GM23338 (cell line): ENCODE data around the gene DNASE1. TPM values are rescaled to one million over a fixed set of nuclear protein-coding genes. Genes with fewer than 3 reads are reported as not detected.

Experiments used
- ATAC-seq: fragments of 200-7000 bp; cut with Tn5 transposase; 3 replicates; pipeline ENCODE4 v1.9.1; 2020
- DNase-seq: peaks from one replicate; pipeline ENCODE4 v3.0.0-alpha.2; 2015; ENCODE audit warnings: low spot score
- H2AFZ ChIP-seq: fragments of 200-600 bp; sonication (generic); 2 replicates; pipeline ENCODE4 v1.8.0; 2016; ENCODE audit warnings: antibody characterized with exemption, mild to moderate bottlenecking, moderate library complexity
- H3F3A ChIP-seq: fragments of 200-600 bp; sonication (generic); replicated peaks from 2 replicates; pipeline ENCODE4 v1.8.0; 2017; ENCODE audit warnings: antibody characterized with exemption, mixed run types, low read depth
- H3K27ac ChIP-seq: fragments of 200-600 bp; sonication (generic); 2 replicates; pipeline ENCODE4 v1.6.1; 2016; ENCODE audit warnings: low read depth
- H3K27me3 ChIP-seq: fragments of 200-600 bp; sonication (generic); 2 replicates; pipeline ENCODE4 v1.8.0; 2016; ENCODE audit warnings: mild to moderate bottlenecking, mixed run types, moderate library complexity; ENCODE audit not compliant: insufficient read depth
- H3K36me3 ChIP-seq: fragments of 200-600 bp; sonication (generic); 2 replicates; pipeline ENCODE4 v1.8.0; 2016; ENCODE audit warnings: mild to moderate bottlenecking; ENCODE audit not compliant: insufficient read depth
- H3K4me1 ChIP-seq: fragments of 200-600 bp; sonication (generic); 2 replicates; pipeline ENCODE4 v1.8.0; 2016; ENCODE audit warnings: mild to moderate bottlenecking, moderate library complexity; ENCODE audit not compliant: insufficient read depth
- H3K4me2 ChIP-seq: fragments of 200-600 bp; sonication (generic); 2 replicates; pipeline ENCODE4 v1.7.1; 2017; ENCODE audit warnings: mixed run types
- H3K4me3 ChIP-seq: fragments of 200-600 bp; sonication (generic); 2 replicates; pipeline ENCODE4 v1.6.1; 2016; ENCODE audit warnings: mixed run types
- H3K79me2 ChIP-seq: fragments of 200-600 bp; sonication (generic); replicated peaks from 2 replicates; pipeline ENCODE4 v1.8.0; 2017; ENCODE audit warnings: mild to moderate bottlenecking; ENCODE audit not compliant: insufficient read depth
- H3K9me2 ChIP-seq: fragments of 200-600 bp; sonication (generic); 2 replicates; pipeline ENCODE4 v1.8.0; 2017; ENCODE audit not compliant: insufficient read depth
- H4K20me1 ChIP-seq: fragments of 200-600 bp; sonication (generic); replicated peaks from 2 replicates; pipeline ENCODE4 v1.8.0; 2017; ENCODE audit warnings: mild to moderate bottlenecking; ENCODE audit not compliant: insufficient read depth
- H3K27ac Mint-ChIP-seq: 2 replicates; pipeline ENCODE4 v1.8.0; 2020; ENCODE audit warnings: inconsistent platforms, mild to moderate bottlenecking, moderate library complexity, mixed read lengths
- H3K27me3 Mint-ChIP-seq: 3 replicates; pipeline ENCODE4 v1.8.0; 2022; ENCODE audit warnings: low read depth, mild to moderate bottlenecking, moderate library complexity, mixed read lengths, inconsistent platforms; ENCODE audit not compliant: insufficient read depth, poor library complexity
- H3K36me3 Mint-ChIP-seq: 3 replicates; pipeline ENCODE4 v1.8.0; 2021; ENCODE audit warnings: low read depth, mild to moderate bottlenecking, inconsistent platforms, moderate library complexity, mixed read lengths
- H3K4me1 Mint-ChIP-seq: 3 replicates; pipeline ENCODE4 v1.8.0; 2020; ENCODE audit warnings: mild to moderate bottlenecking, inconsistent platforms, mixed read lengths
- H3K4me3 Mint-ChIP-seq: 3 replicates; pipeline ENCODE4 v1.8.0; 2021; ENCODE audit warnings: moderate library complexity, mild to moderate bottlenecking, inconsistent platforms, mixed read lengths
- H3K9me3 Mint-ChIP-seq: 3 replicates; pipeline ENCODE4 v1.8.0; 2020; ENCODE audit warnings: moderate library complexity, mild to moderate bottlenecking, inconsistent platforms, mixed read lengths
- CREB1 ChIP-seq: fragments of 250-450 bp; sonication (Bioruptor Pico); IDR thresholded peaks from 2 replicates; pipeline ENCODE4 v1.5.0; 2020; ENCODE audit warnings: low read depth, mild to moderate bottlenecking, moderate library complexity
- EZH2 ChIP-seq: fragments of 200-600 bp; sonication (generic); IDR thresholded peaks from one replicate; pipeline ENCODE4 v1.8.0; 2017; ENCODE audit warnings: antibody characterized with exemption, mild to moderate bottlenecking, low read depth; ENCODE audit not compliant: unreplicated experiment
- EZH2phosphoT487 ChIP-seq: fragments of 200-600 bp; sonication (generic); IDR thresholded peaks from one replicate; pipeline ENCODE4 v1.8.1; 2018; ENCODE audit warnings: antibody characterized with exemption; ENCODE audit not compliant: unreplicated experiment
- JUNB ChIP-seq: IDR thresholded peaks from one replicate; pipeline ENCODE4 v1.6.1; 2016; ENCODE audit warnings: antibody characterized with exemption; ENCODE audit not compliant: unreplicated experiment
- NANOG ChIP-seq: IDR thresholded peaks from 2 replicates; pipeline ENCODE4 v1.6.1; 2016; ENCODE audit warnings: antibody characterized with exemption, borderline replicate concordance
- STAT1 ChIP-seq: IDR thresholded peaks from one replicate; pipeline ENCODE4 v1.6.1; 2016; ENCODE audit warnings: antibody characterized with exemption; ENCODE audit not compliant: unreplicated experiment
- ZNF114 ChIP-seq: fragments of 250-450 bp; sonication (Bioruptor Pico); IDR thresholded peaks from 2 replicates; pipeline ENCODE4 v1.5.0; 2020; ENCODE audit warnings: mild to moderate bottlenecking, moderate library complexity
- polyA plus RNA-seq: library from polyadenylated mRNA; unstranded; fragments of >200 nt; fragmentation: Nextera tagmentation; extraction: Ambion mirVana; gene quantifications from 2 replicates; pipeline ENCODE4 v1.2.1, GENCODE V29; 2016
- total RNA-seq: library from RNA; depleted of rRNA; stranded (reverse); fragments of >200 nt; shearing (Covaris generic); gene quantifications from 2 replicates; pipeline ENCODE4 v1.2.3, GENCODE V29; 2014
- TF ChIP-seq, protein P1 (sequence below), 2 experiments: fragments of 200-600 bp in 1 of 2; sonication (generic) in 1 of 2; conservative IDR thresholded peaks; 2 replicates each; pipeline versions ENCODE4 v1.5.1 to v1.6.1; 2016 to 2017; ENCODE audit warnings: antibody characterized with exemption in 2 of 2, low read depth in 2 of 2, mild to moderate bottlenecking in 2 of 2, moderate library complexity in 1 of 2
- TF ChIP-seq, protein P2 (sequence below): IDR thresholded peaks from one replicate; pipeline ENCODE4 v1.6.1; 2018; ENCODE audit warnings: antibody characterized with exemption; ENCODE audit not compliant: unreplicated experiment

The DNASE1 gene
- total and polyA plus RNA-seq, 2 experiments from 2014 or later, result 7.9 to 23.0 TPM

DNA sequence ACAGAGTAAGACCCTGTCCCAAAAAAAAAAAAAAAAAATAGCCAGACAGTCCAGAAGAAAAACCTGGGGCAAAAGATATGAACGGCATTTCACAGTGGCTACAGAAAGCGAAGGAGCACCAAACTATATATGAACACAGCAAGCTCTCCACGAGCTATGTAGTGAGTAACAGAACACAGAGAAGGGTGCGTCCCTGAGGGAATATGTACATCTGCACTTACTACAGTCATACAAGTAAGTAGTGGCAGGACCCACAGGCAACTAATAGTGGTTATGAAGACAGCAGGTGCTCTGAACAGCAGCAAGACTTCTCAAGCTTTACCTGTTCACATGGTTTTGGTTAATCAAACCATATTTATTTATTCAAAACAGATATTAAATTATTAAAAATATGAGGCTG is 47.0 kb downstream of the DNASE1 start:
- no peak overlapping the region for H3K27ac ChIP-seq
- no peaks in the 10 kb centered on the region; the same call in 1 of the 2 replicates for H3K36me3 ChIP-seq
- no peak overlapping the region for H2AFZ ChIP-seq
- Mint-ChIP-seq H3K27me3 (peaks cover 8% of the 10 kb centered on the region), H3K4me1 (no peaks in the 10 kb centered on the region; the same call in 2 of the 3 replicates), H3K27ac (no peak overlapping the region), H3K9me3 (no peaks in the 10 kb centered on the region), H3K36me3 (peaks cover 23% of the 10 kb centered on the region; the same call in 2 of the 3 replicates), H3K4me3 (no peak overlapping the region)
- H3K4me3 ChIP-seq, result no peak overlapping the region
- no peak overlapping the region for H3K4me2 ChIP-seq
- H3K79me2 ChIP-seq, result peaks cover 98% of the 10 kb centered on the region
- no peaks in the 10 kb centered on the region for H3K4me1 ChIP-seq
- H4K20me1 ChIP-seq, result peaks cover 37% of the 10 kb centered on the region
- ATAC-seq (no peak), DNase-seq (no peak)
- H3K9me2 ChIP-seq, result no peaks in the 10 kb centered on the region
- H3K27me3 ChIP-seq, result no peaks in the 10 kb centered on the region
- no peak for TF ChIP-seq NANOG
- TF ChIP-seq, protein P1, sequence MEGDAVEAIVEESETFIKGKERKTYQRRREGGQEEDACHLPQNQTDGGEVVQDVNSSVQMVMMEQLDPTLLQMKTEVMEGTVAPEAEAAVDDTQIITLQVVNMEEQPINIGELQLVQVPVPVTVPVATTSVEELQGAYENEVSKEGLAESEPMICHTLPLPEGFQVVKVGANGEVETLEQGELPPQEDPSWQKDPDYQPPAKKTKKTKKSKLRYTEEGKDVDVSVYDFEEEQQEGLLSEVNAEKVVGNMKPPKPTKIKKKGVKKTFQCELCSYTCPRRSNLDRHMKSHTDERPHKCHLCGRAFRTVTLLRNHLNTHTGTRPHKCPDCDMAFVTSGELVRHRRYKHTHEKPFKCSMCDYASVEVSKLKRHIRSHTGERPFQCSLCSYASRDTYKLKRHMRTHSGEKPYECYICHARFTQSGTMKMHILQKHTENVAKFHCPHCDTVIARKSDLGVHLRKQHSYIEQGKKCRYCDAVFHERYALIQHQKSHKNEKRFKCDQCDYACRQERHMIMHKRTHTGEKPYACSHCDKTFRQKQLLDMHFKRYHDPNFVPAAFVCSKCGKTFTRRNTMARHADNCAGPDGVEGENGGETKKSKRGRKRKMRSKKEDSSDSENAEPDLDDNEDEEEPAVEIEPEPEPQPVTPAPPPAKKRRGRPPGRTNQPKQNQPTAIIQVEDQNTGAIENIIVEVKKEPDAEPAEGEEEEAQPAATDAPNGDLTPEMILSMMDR (conservative IDR thresholded peaks at IDR 0.05; ENCODE audit: low read depth in 2 of 2), result no peak
- no peak for TF ChIP-seq CREB1
- no peak for TF ChIP-seq JUNB
- TF ChIP-seq, protein P2, sequence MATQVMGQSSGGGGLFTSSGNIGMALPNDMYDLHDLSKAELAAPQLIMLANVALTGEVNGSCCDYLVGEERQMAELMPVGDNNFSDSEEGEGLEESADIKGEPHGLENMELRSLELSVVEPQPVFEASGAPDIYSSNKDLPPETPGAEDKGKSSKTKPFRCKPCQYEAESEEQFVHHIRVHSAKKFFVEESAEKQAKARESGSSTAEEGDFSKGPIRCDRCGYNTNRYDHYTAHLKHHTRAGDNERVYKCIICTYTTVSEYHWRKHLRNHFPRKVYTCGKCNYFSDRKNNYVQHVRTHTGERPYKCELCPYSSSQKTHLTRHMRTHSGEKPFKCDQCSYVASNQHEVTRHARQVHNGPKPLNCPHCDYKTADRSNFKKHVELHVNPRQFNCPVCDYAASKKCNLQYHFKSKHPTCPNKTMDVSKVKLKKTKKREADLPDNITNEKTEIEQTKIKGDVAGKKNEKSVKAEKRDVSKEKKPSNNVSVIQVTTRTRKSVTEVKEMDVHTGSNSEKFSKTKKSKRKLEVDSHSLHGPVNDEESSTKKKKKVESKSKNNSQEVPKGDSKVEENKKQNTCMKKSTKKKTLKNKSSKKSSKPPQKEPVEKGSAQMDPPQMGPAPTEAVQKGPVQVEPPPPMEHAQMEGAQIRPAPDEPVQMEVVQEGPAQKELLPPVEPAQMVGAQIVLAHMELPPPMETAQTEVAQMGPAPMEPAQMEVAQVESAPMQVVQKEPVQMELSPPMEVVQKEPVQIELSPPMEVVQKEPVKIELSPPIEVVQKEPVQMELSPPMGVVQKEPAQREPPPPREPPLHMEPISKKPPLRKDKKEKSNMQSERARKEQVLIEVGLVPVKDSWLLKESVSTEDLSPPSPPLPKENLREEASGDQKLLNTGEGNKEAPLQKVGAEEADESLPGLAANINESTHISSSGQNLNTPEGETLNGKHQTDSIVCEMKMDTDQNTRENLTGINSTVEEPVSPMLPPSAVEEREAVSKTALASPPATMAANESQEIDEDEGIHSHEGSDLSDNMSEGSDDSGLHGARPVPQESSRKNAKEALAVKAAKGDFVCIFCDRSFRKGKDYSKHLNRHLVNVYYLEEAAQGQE, result no peak
- no peak for TF ChIP-seq ZNF114 (CRISPR knock-in tag)
- H3F3A ChIP-seq, result no peaks in the 10 kb centered on the region

DNA sequence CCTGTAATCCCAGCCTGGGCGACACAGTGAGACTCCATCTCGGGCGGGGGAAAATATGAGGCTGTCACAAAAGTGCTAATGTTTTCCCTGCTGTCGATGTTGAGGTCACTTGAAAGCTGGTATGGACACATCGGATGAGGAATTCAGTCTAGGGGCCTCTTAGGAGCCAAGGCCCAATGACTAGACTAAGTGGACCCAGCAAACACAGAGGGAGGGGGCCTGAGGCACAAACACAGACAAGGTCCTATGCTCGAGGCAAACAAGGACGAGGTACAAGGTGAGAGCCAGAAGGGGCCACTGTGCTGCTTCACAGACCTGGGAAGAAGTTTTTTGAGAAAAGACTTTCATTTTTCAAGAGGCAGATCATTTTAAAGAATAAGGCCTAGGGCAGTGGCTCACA is 47.6 kb downstream of the DNASE1 start:
- Mint-ChIP-seq H3K4me1 (no peaks in the 10 kb centered on the region; the same call in 2 of the 3 replicates), H3K4me3 (no peak overlapping the region), H3K27ac (no peak overlapping the region), H3K36me3 (peaks cover 24% of the 10 kb centered on the region; the same call in 2 of the 3 replicates), H3K27me3 (peaks cover 8% of the 10 kb centered on the region), H3K9me3 (no peaks in the 10 kb centered on the region)
- Histone ChIP-seq H3K4me1 (no peaks in the 10 kb centered on the region), H3K4me2 (no peak overlapping the region), H3K27ac (no peak overlapping the region), H3F3A (no peaks in the 10 kb centered on the region), H3K27me3 (no peaks in the 10 kb centered on the region), H4K20me1 (peaks cover 34% of the 10 kb centered on the region), H2AFZ (no peak overlapping the region), H3K79me2 (peaks cover 98% of the 10 kb centered on the region), H3K4me3 (no peak overlapping the region), H3K36me3 (peaks cover 4% of the 10 kb centered on the region; the same call in 1 of the 2 replicates), H3K9me2 (no peaks in the 10 kb centered on the region)
- TF ChIP-seq, protein P1 (conservative IDR thresholded peaks at IDR 0.05; ENCODE audit: low read depth in 2 of 2), result no peak
- no peak for TF ChIP-seq ZNF114 (CRISPR knock-in tag)
- TF ChIP-seq, protein P2, result no peak
- no peak for TF ChIP-seq EZH2phosphoT487
- TF ChIP-seq NANOG, result no peak
- TF ChIP-seq EZH2, result no peak
- no peak for TF ChIP-seq STAT1
- ATAC-seq (no peak), DNase-seq (no peak)
